Iris pigment epithelial cell (primary cell): ENCODE results near the gene VANGL2.

Experiments
- DNase-seq: peaks from one replicate; pipeline ENCODE4 v3.0.0-alpha.2; 2011; ENCODE audit warnings: low read depth

The VANGL2 gene

DNA sequence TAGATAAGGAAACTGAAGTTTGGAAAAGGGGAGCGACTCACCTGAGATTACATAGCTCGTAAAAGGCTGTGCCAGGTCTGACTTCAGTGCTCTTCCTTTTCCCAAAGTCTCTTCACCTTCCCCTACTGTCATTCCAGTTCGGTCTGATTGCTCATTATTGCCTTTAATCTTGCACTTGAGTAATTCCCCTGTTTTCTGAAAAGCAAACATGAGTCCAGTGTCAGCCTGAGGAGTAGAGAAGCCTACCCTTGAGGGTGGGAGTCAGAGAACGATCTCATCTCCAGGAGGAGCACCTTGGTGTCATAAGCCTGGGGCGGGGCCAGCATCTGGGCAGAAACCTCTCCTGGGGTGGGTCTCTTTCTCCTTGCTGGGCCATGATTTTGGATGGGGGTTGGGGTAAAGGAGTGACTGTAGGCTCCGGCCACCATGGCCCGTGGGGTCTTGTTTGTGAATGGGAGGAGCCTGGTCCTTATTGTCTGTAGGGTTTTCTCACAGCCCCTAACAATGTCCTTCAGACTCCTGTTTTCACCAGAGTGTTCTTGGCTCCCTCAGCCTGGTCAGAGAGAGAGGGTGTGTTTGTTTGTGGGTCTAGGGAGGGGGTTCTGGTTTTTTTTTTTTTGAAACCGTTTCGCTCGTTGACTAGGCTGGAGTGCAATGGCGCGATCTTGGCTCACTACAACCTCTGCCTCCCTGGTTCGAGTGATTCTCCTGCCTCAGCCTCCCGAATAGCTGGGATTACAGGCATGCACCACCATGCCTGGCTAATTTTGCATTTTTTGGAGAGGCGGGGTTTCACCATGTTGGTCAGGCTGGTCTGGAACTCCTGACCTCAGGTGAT, 6.0 kb downstream of the VANGL2 start:
- no peak for DNase-seq

- DNase-seq, result no peak
These were observed 7.8 kb downstream of the VANGL2 start for GRCh38 chr1:160407839-160408801.

GRCh38 chr1:160408864-160409263, 8.5 kb downstream of the VANGL2 start:
- DNase-seq, result no peak

DNA sequence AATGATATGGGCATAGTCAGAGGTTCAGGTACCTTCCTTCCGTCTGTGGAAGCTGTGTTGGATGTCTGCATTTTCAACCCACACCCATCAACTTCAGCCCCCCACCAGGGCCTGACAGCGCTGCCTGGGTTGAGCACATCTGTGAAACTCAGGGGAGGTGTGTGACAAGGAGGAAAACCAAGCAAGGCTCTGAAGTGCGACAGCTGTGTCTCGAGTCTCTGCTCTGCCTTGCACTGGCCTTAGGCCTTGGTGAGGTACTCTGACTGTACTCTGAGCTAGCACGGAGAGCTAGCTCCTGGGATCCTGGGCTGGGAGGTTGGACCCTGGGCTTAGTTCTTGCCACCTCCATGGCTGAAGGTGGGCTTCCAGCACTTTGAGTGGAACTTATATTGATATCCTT, 9.1 kb downstream of the VANGL2 start:
- no peak for DNase-seq

DNA sequence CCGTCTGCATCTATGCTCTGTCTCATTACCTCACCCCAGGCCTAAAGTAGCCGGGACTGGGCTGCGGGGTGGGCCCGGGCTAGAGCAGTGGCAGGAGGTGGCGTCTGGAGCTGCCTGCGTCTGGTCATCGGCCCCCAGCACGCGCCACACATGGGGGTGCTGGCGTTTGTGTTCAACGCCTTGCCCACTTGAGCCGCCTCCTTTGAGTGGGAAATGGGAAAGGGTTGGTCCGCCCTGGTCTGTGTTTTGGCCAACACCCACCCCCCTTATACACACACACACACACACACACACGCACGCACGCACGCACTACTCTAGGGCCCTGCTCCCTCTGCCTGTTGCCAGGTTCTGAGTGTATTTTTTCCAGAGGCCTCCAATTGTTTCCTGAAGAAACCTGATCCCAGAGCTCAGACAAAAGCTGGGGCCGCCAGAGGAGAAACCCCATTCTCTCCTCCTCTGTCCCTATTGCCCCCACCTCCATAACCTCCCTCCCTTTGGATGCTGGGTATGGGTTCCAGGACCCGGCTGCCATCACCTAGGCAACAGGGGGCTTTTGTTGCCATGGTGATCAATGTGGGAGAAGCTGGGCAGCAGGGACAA, 10.1 kb downstream of the VANGL2 start:
- peak; percentile 23 for DNase-seq

GRCh38 chr1:160411271-160412027, 11.1 kb downstream of the VANGL2 start:
- no peak for DNase-seq

DNA sequence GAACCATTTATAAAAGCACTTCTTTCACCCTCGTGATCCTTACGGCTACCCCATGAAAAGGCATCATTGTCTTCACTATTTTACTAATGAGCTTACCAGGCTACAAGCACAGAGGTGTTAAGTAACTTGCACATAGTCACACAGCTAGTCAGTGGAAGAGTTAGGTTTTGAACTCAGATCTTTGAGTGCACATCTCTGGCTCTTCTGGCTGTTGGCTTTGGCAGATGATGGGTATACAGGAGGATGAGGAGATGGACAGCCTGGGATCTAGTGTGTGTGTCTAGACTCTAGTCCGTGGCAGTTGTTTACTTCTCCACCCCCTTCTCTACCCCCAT, 11.6 kb downstream of the VANGL2 start:
- no peak for DNase-seq

DNA sequence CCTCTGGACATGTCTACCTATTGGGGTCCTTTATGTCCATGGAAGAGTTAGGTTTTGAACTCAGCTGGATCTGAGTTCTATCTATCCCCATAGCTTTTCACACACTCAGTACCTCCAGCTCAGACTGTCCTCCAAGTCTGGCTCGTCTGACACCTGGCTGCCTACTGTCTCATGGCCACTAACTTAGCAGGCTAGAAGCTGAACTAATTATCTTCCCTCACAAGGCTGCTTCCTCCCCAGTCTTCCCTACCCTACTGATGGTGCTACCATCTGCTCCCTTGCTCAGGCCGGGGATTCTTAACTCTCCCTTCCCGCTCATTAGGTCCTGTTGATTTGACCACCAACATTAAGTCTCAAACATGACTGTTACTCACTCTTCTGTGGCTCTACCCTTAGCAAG, 13.4 kb downstream of the VANGL2 start:
- no peak for DNase-seq

DNA sequence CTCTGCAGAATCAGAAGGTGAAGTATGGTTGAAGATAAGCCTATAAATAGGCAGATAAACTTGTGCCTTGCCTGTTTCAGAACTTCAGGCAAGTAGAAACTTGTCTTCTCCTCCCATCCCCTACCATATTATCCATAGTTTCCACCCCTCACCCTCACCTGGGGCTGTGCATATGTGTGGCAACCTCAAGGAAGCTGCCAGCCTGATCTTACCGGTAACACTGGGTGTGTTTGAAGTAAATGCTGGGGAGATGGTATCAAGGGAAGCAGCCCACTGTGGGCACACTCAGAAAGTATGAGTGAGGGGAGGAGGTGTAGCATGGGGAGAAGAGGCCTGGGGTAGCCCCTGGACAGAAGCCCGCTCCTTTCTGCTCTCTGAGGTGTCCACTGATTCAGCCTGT, 14.5 kb downstream of the VANGL2 start:
- no peak for DNase-seq

DNA sequence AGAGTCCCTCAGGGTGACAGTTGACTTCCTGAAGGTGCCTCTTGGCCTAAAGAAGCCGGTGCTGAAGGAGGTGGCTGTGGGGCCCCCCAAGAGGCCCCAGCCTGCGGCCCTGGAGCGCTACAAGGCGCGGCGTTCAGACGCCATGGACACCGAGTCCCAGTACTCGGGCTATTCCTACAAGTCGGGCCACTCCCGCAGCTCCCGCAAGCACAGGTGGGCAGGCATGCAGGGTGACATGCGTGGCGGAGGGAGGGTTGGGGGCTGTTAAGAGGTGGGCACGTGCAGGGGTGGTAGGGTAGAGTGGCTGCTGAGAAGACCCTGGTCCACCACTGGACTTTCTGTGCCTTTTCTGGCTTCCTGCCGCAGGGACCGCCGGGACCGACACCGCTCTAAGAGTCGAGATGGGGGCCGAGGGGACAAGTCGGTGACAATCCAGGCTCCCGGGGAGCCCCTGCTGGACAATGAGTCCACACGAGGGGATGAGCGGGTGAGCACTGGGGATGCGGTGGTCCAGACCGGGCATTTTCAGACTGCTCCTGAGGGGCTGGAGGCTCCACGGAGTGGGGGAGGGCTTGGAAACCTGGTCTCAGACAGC, 15.4 kb downstream of the VANGL2 start:
- DNase-seq, result no peak

DNA sequence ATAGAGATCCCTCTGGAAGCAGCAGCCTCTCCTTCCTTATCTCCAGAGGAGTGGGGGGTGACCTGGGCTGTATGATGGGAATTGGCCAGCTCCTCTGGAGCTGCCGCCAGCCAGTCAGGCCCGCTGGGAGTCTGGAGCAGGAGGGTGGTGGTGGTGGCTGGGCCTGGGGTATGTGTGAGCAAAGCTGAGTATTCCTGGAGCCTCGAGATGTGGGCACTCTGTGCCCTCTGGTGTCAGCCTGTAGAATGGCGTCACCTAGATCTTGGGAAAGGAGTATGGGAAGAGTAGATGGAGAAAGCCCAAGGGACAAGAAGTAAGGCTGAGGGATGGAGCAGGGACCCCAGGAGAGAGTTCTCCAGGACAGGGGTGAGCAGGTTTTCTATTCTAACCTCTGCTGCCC, 16.0 kb downstream of the VANGL2 start:
- DNase-seq, result peak; percentile 31

DNA sequence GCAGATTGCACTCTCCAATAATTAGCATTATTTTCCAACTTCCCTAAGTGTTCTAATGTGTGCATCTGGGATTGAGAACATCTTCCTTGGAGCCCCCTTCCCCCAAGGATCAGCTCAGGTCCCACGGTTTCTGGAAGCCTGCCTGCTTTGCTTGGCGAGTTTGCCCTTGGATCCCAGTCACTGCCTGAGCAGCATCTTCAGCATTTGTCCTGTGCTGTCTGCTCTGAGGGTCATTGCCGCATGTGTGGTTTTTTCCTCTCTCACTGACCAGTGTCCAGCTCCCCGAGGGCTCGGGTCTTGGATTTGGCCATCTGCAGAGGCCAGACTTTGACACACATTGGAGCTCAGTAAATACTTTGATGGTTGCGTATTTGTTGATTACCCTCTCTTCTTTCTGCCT, 18.1 kb downstream of the VANGL2 start:
- no peak for DNase-seq

GRCh38 chr1:160419150-160419837, 18.9 kb downstream of the VANGL2 start:
- DNase-seq, result no peak

GRCh38 chr1:160419838-160420169, 19.4 kb downstream of the VANGL2 start:
- no peak for DNase-seq

DNA sequence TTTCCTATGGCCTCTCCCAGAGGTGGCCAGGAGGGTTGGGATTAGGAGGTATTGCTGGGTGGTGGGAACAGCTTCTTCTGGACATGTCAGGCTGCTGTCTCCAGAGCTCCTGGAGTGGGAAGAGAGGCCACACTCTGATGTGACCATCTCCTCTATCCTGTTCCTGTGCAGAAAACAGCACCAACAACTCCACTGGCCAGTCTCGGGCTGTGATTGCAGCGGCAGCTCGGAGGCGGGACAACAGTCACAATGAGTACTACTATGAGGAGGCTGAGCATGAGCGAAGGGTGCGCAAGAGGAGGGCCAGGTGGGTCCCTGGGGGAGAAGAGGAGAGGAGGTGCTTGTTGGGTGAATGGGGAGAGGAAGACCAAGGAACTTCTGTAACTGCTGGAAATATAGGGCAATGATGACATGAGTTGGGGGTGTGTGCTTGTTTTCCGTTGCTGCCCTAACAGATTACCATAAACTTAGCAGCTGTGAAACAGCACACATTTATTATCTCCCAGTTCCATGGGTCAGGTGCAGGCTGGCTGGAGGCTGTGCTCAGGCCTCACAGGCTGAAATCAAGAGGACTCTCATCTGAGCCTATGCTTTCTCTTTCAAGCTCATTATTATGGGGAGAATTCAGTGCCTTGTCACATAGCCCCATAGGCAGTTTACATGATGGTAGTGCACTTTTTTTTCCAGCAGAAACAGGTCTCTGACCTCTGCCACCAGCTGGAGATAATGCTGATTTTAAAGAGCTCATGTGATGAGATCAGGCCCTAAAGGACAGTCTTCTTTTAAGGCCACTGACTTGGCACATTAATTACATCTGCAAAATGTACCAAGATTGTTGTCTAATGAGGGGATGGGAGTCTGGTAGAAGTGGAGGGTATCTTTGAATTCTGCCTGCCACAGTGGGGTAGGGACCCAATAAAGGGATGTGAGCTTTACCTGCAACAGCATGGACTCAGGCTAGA, 20.8 kb downstream of the VANGL2 start:
- no peak for DNase-seq

DNA sequence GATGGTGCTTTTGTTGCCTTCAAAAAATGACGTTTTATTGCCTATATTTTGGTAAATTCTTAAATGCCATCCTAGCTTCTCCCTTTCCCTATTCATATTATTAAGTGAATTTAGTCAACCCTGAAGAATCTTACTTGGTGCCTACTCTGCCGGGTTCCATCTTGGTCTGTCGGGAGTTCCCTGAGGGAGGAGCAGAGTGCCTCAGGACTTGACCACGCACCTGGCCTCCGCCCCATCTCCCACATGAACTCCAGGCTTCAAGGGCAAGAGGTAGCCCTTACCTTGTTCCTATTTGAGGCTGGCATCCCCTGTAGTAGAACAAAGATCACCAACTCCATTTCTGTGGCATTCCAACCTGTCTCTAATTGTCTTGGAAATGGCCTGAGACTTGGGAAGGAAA, 21.5 kb downstream of the VANGL2 start:
- no peak for DNase-seq

- DNase-seq, result no peak
These were observed 23.6 kb downstream of the VANGL2 start for GRCh38 chr1:160423966-160424365.

- no peak for DNase-seq
These were observed 25.5 kb downstream of the VANGL2 start for GRCh38 chr1:160425847-160426246.

DNA sequence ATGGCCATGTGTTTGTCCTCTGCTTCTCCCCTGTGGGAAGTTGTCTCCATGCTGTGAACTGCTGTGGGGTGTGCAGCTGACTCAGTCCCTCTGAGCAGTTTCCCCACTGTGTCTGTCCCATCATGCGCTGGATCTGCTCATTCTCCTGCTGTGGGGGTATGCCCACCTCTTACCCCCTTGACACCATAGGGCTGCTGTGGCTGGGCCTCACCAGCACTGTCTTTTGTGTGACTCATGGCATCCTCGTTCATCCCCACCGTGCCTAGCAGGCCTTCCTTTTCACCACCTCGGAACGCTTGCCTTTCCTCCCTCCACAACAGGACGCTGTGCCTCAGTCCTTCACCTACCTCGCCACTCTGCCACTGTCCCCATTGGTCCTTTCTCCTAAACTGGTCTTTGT, 27.3 kb downstream of the VANGL2 start:
- DNase-seq, result no peak

- no peak for DNase-seq
These were observed 27.7 kb downstream of the VANGL2 start for GRCh38 chr1:160428053-160428452.
